Mesenchymal stem cell (in vitro differentiated cells and primary cell): ENCODE data around the gene STXBP2.
A peak's percentile ranks its signal among the peaks of the same experiment; 100 is the strongest.

Experiments
- DNase-seq: peaks from one replicate; pipeline ENCODE4 v3.0.0-alpha.2; 2013
- H2AFZ ChIP-seq: one replicate; pipeline ENCODE4 v1.6.1; 2013; ENCODE audit warnings: low read depth, mild to moderate bottlenecking, control low read depth, inconsistent platforms, low read length, moderate library complexity
- H2AK5ac ChIP-seq: 2 replicates; pipeline ENCODE4 v1.6.1; 2013; ENCODE audit warnings: low read length, moderate library complexity, mild to moderate bottlenecking, inconsistent platforms; ENCODE audit not compliant: severe bottlenecking
- H2BK120ac ChIP-seq: one replicate; pipeline ENCODE4 v1.6.1; 2013; ENCODE audit warnings: low read depth, mild to moderate bottlenecking, inconsistent platforms, low read length, moderate library complexity
- H2BK12ac ChIP-seq, 2 experiments: one replicate each; pipeline ENCODE4 v1.6.1; 2013; ENCODE audit warnings: inconsistent platforms in 2 of 2, low read length in 2 of 2, mild to moderate bottlenecking in 2 of 2, moderate library complexity in 2 of 2, control low read depth in 1 of 2
- H2BK15ac ChIP-seq: one replicate; pipeline ENCODE4 v1.6.1; 2013; ENCODE audit warnings: mild to moderate bottlenecking, low read depth, inconsistent platforms; ENCODE audit not compliant: poor library complexity, severe bottlenecking
- H2BK5ac ChIP-seq: 2 replicates; pipeline ENCODE4 v1.6.1; 2013; ENCODE audit warnings: low read depth, mild to moderate bottlenecking, low read length, control low read depth, inconsistent platforms; ENCODE audit not compliant: poor library complexity, severe bottlenecking
- H3K14ac ChIP-seq, 2 experiments: one replicate each; pipeline ENCODE4 v1.6.1; 2013; ENCODE audit warnings: inconsistent platforms in 2 of 2, low read length in 2 of 2, control low read depth in 1 of 2, mild to moderate bottlenecking in 1 of 2, moderate library complexity in 1 of 2
- H3K18ac ChIP-seq, 2 experiments: one replicate each; pipeline ENCODE4 v1.6.1; 2013; ENCODE audit warnings: inconsistent platforms in 2 of 2, low read length in 2 of 2, control low read depth in 1 of 2, low read depth in 1 of 2, mild to moderate bottlenecking in 1 of 2
- H3K23ac ChIP-seq, 2 experiments: one replicate each; pipeline ENCODE4 v1.6.1; 2013; ENCODE audit warnings: inconsistent platforms in 2 of 2, low read length in 2 of 2, mild to moderate bottlenecking in 2 of 2, moderate library complexity in 2 of 2, control low read depth in 1 of 2
- H3K27ac ChIP-seq: 2 replicates; pipeline ENCODE4 v1.5.1; 2013; ENCODE audit warnings: mild to moderate bottlenecking, moderate library complexity, low read length, control low read depth, inconsistent platforms; ENCODE audit not compliant: poor library complexity, severe bottlenecking
- H3K27me3 ChIP-seq, 2 experiments: 2 replicates each; pipeline versions ENCODE4 v1.6.1 to v1.7.0; 2013; ENCODE audit warnings: low read length in 2 of 2, mild to moderate bottlenecking in 2 of 2, moderate library complexity in 2 of 2, control low read depth in 1 of 2, inconsistent platforms in 1 of 2; ENCODE audit not compliant: control insufficient read depth in 1 of 2, insufficient read depth in 1 of 2
- H3K36me3 ChIP-seq, 2 experiments: 2 replicates each; pipeline versions ENCODE4 v1.6.1 to v1.7.0; 2013; ENCODE audit warnings: low read length in 2 of 2, control low read depth in 1 of 2, inconsistent platforms in 1 of 2, low read depth in 1 of 2, mild to moderate bottlenecking in 1 of 2; ENCODE audit not compliant: insufficient read depth in 2 of 2, control insufficient read depth in 1 of 2
- H3K4ac ChIP-seq, 2 experiments: one replicate each; pipeline ENCODE4 v1.6.1; 2013; ENCODE audit warnings: inconsistent platforms in 2 of 2, low read length in 2 of 2, mild to moderate bottlenecking in 2 of 2, moderate library complexity in 2 of 2, control low read depth in 1 of 2, low read depth in 1 of 2
- H3K4me1 ChIP-seq: 2 replicates; pipeline ENCODE4 v1.6.1; 2013; ENCODE audit warnings: low read depth, low read length, control low read depth; ENCODE audit not compliant: control insufficient read depth, insufficient read depth
- H3K4me2 ChIP-seq: 2 replicates; pipeline ENCODE4 v1.6.1; 2013; ENCODE audit warnings: low read length, mild to moderate bottlenecking, inconsistent platforms; ENCODE audit not compliant: poor library complexity, severe bottlenecking
- H3K4me3 ChIP-seq, 2 experiments: 2 replicates each; pipeline versions ENCODE4 v1.5.1 to v1.7.0; 2013; ENCODE audit warnings: low read length in 2 of 2, mild to moderate bottlenecking in 2 of 2, control low read depth in 1 of 2, low read depth in 1 of 2; ENCODE audit not compliant: insufficient read depth in 1 of 2
- H3K79me1 ChIP-seq: replicated peaks from 2 replicates; pipeline ENCODE4 v1.6.1; 2013; ENCODE audit warnings: mild to moderate bottlenecking, control low read depth, low read length, inconsistent platforms; ENCODE audit not compliant: poor library complexity, severe bottlenecking
- H3K9ac ChIP-seq: 2 replicates; pipeline ENCODE4 v1.7.0; 2013; ENCODE audit warnings: mild to moderate bottlenecking, low read length, moderate library complexity
- H3K9me3 ChIP-seq: 2 replicates; pipeline ENCODE4 v1.7.0; 2013; ENCODE audit warnings: mild to moderate bottlenecking, low read length; ENCODE audit not compliant: control insufficient read depth
- H4K8ac ChIP-seq: one replicate; pipeline ENCODE4 v1.6.1; 2013; ENCODE audit warnings: inconsistent platforms, mild to moderate bottlenecking, low read length, moderate library complexity
- H4K91ac ChIP-seq: one replicate; pipeline ENCODE4 v1.6.1; 2013; ENCODE audit warnings: mild to moderate bottlenecking, low read length, inconsistent platforms
- WGBS: methylation state at CpG from one replicate; pipeline ENCODE4 v1.1.7; 2013; ENCODE audit warnings: mixed read lengths; 5-methylcytosine and 5-hydroxymethylcytosine counted together

Gene STXBP2

GRCh38 chr19:7611541-7612279, 25.2 kb upstream of the STXBP2 start:
- Histone ChIP-seq H4K8ac (no peak overlapping the region), H3K79me1 (no peaks in the 10 kb centered on the region), H3K4ac (no peak overlapping the region), H3K36me3 (peaks cover 0 to 7% of the 10 kb centered on the region in 2 experiments), H4K91ac (no peak overlapping the region), H3K27ac (no peak overlapping the region), H3K4me2 (no peak overlapping the region), H3K9ac (no peak overlapping the region), H2AK5ac (no peak overlapping the region), H3K9me3 (no peaks in the 10 kb centered on the region), H2BK15ac (no peak overlapping the region), H2BK12ac (no peak overlapping the region), H3K14ac (no peak overlapping the region), H3K4me3 (no peak overlapping the region), H2AFZ (no peak overlapping the region), H3K18ac (no peak overlapping the region), H2BK120ac (no peak overlapping the region), H2BK5ac (no peak overlapping the region), H3K27me3 (no peaks in the 10 kb centered on the region), H3K23ac (no peak overlapping the region), H3K4me1 (no peaks in the 10 kb centered on the region)
- WGBS: 87% methylated on average over 39 of the region's 41 CpGs
- no peak for DNase-seq

GRCh38 chr19:7612282-7613274, 24.3 kb upstream of the STXBP2 start:
- H2BK12ac ChIP-seq: no peak overlapping the region
- no peak overlapping the region for H2BK15ac ChIP-seq
- no peaks in the 10 kb centered on the region for H3K4me1 ChIP-seq
- no peak overlapping the region for H2BK5ac ChIP-seq
- H4K8ac ChIP-seq: no peak overlapping the region
- no peak overlapping the region for H3K4ac ChIP-seq
- H3K36me3 ChIP-seq: peaks cover 0 to 15% of the 10 kb centered on the region in 2 experiments
- peak overlapping the region; percentile 27 for H4K91ac ChIP-seq
- no peak overlapping the region for H3K4me3 ChIP-seq
- DNase-seq: no peak
- H3K27me3 ChIP-seq: no peaks in the 10 kb centered on the region
- no peak overlapping the region for H3K14ac ChIP-seq
- H2BK120ac ChIP-seq: no peak overlapping the region
- H3K9me3 ChIP-seq: no peaks in the 10 kb centered on the region
- no peak overlapping the region for H3K9ac ChIP-seq
- H2AK5ac ChIP-seq: no peak overlapping the region
- H3K18ac ChIP-seq: no peak overlapping the region
- no peak overlapping the region for H3K27ac ChIP-seq
- H2AFZ ChIP-seq: no peak overlapping the region
- no peak overlapping the region for H3K4me2 ChIP-seq
- no peaks in the 10 kb centered on the region for H3K79me1 ChIP-seq
- no peak overlapping the region for H3K23ac ChIP-seq
- 90% methylated on average over 77 of the region's 81 CpGs for WGBS

- H3K36me3 ChIP-seq: peaks cover 6 to 40% of the 10 kb centered on the region in 2 experiments
- DNase-seq: no peak
- no peak overlapping the region for H3K18ac ChIP-seq
- no peak overlapping the region for H3K4ac ChIP-seq
- no peaks in the 10 kb centered on the region for H3K4me1 ChIP-seq
- no peak overlapping the region for H2AK5ac ChIP-seq
- no peak overlapping the region for H2BK5ac ChIP-seq
- H3K14ac ChIP-seq: no peak overlapping the region
- no peak overlapping the region for H3K23ac ChIP-seq
- H3K9ac ChIP-seq: no peak overlapping the region
- no peaks in the 10 kb centered on the region for H3K79me1 ChIP-seq
- no peak overlapping the region for H4K91ac ChIP-seq
- no peak overlapping the region for H3K4me3 ChIP-seq
- no peak overlapping the region for H2BK15ac ChIP-seq
- 93% methylated on average over 50 of the region's 59 CpGs for WGBS
- H3K27ac ChIP-seq: no peak overlapping the region
- no peak overlapping the region for H2BK120ac ChIP-seq
- H4K8ac ChIP-seq: no peak overlapping the region
- no peak overlapping the region for H2AFZ ChIP-seq
- no peak overlapping the region for H2BK12ac ChIP-seq
- no peaks in the 10 kb centered on the region for H3K9me3 ChIP-seq
- no peak overlapping the region for H3K4me2 ChIP-seq
- H3K27me3 ChIP-seq: no peaks in the 10 kb centered on the region
These were observed 21.8 kb upstream of the STXBP2 start for GRCh38 chr19:7614859-7615741.
